OCI-LY7 (cell line): ENCODE results near the gene RPL39L. TPM values are rescaled to one million over a fixed set of nuclear protein-coding genes. Genes with fewer than 3 reads are reported as not detected.

Experiments used
- BruUV-seq: library from RNA; stranded (reverse); fragments of 400-500 nt; replicated peaks from 2 replicates; lab custom pipeline; 2021; lab: Mats Ljungman, UMichigan
- CTCF ChIA-PET: fragments of 300-600 bp; sonication (Branson Sonifier 250); formaldehyde crosslinking; loops from one replicate; lab custom pipeline; 2022; ENCODE audit warnings: antibody characterized with exemption; ENCODE audit not compliant: unreplicated experiment; lab: Charles Lee
- POLR2A ChIA-PET: fragments of 300-600 bp; sonication (Branson Sonifier 250); formaldehyde crosslinking; loops from one replicate; lab custom pipeline; 2022; ENCODE audit warnings: antibody characterized with exemption; lab: Charles Lee
- DNase-seq: peaks from one replicate; pipeline ENCODE4 v3.0.0-alpha.2; 2015; ENCODE audit warnings: low spot score
- H2AFZ ChIP-seq: fragments of 200-600 bp; sonication (generic), shearing (Covaris generic); 2 replicates; pipeline ENCODE4 v1.6.1; 2014; ENCODE audit warnings: mild to moderate bottlenecking, antibody characterized with exemption, low read length, moderate library complexity
- H3K27ac ChIP-seq: fragments of 200-600 bp; sonication (generic); 2 replicates; pipeline ENCODE4 v1.5.1; 2014; ENCODE audit warnings: mixed run types, low read depth, mild to moderate bottlenecking, moderate library complexity, low read length, inconsistent platforms; ENCODE audit not compliant: poor library complexity, severe bottlenecking
- H3K36me3 ChIP-seq: fragments of 200-600 bp; sonication (generic); 2 replicates; pipeline ENCODE4 v1.6.1; 2014; ENCODE audit warnings: mild to moderate bottlenecking, antibody characterized with exemption, low read length, moderate library complexity, mixed read lengths; ENCODE audit not compliant: insufficient read depth
- H3K4me1 ChIP-seq: fragments of 200-600 bp; sonication (generic); 2 replicates; pipeline ENCODE4 v1.5.1; 2014; ENCODE audit warnings: mild to moderate bottlenecking, low read length; ENCODE audit not compliant: insufficient read depth, poor library complexity, severe bottlenecking
- H3K4me2 ChIP-seq: fragments of 200-600 bp; sonication (generic); 2 replicates; pipeline ENCODE4 v1.6.1; 2014; ENCODE audit warnings: mild to moderate bottlenecking, low read length
- H3K4me3 ChIP-seq: fragments of 200-600 bp; sonication (generic); 2 replicates; pipeline ENCODE4 v1.5.1; 2014; ENCODE audit warnings: mild to moderate bottlenecking, low read depth, low read length; ENCODE audit not compliant: poor library complexity, severe bottlenecking
- H3K79me2 ChIP-seq: fragments of 200-600 bp; sonication (generic); 2 replicates; pipeline ENCODE4 v1.6.1; 2016; ENCODE audit warnings: low read depth, mild to moderate bottlenecking, low read length, moderate library complexity, mixed read lengths; ENCODE audit not compliant: insufficient read depth
- H3K9me2 ChIP-seq: fragments of 200-600 bp; sonication (generic); 2 replicates; pipeline ENCODE4 v1.6.1; 2016; ENCODE audit warnings: mild to moderate bottlenecking, low read length, mixed read lengths; ENCODE audit not compliant: insufficient read depth
- H3K9me3 ChIP-seq: fragments of 200-600 bp; sonication (generic); 2 replicates; pipeline ENCODE4 v1.6.1; 2014; ENCODE audit warnings: mild to moderate bottlenecking, mixed run types, low read length, mixed read lengths
- H4K20me1 ChIP-seq: fragments of 200-600 bp; sonication (generic); 2 replicates; pipeline ENCODE4 v1.6.1; 2014; ENCODE audit warnings: mild to moderate bottlenecking, antibody characterized with exemption, low read length, moderate library complexity, mixed read lengths; ENCODE audit not compliant: insufficient read depth
- EZH2phosphoT487 ChIP-seq: fragments of 200-600 bp; sonication (generic); IDR thresholded peaks from 2 replicates; pipeline ENCODE4 v1.6.1; 2018; ENCODE audit warnings: low read depth, borderline replicate concordance, mild to moderate bottlenecking, mixed run types, antibody characterized with exemption, low read length, moderate library complexity, mixed read lengths
- intact Hi-C: fragments of 100-400 bp; cut with micrococcal nuclease; formaldehyde crosslinking; loops from one replicate; pipeline ENCODE4 v1.10.0; 2022; ENCODE audit not compliant: unreplicated experiment
- total RNA-seq, 2 experiments: library from RNA; depleted of rRNA in 1 of 2; stranded (reverse); fragments of >200 nt in 1 of 2; shearing (Covaris generic) in 1 of 2; gene quantifications; 2 replicates each; pipeline ENCODE4 v1.2.3, GENCODE V29; 2014 to 2022
- TF ChIP-seq, protein P1 (sequence below): fragments of 200-600 bp; sonication (generic); conservative IDR thresholded peaks from 2 replicates; pipeline ENCODE4 v1.5.1; 2014; ENCODE audit warnings: mild to moderate bottlenecking, antibody characterized with exemption, low read length, moderate library complexity, mixed read lengths

RPL39L gene
- total RNA-seq, 2 experiments from 2014 or later, result 46.5 to 79.2 TPM

- H3K9me2 ChIP-seq, result no peaks in the 10 kb centered on the region
- no peaks in the 10 kb centered on the region for H4K20me1 ChIP-seq
- peaks cover 47% of the 10 kb centered on the region for H3K9me3 ChIP-seq
- no peak overlapping the region for H3K27ac ChIP-seq
- CTCF ChIA-PET, result no interaction called here
- H3K36me3 ChIP-seq, result peaks cover 84% of the 10 kb centered on the region
- peaks cover 14% of the 10 kb centered on the region for H3K4me1 ChIP-seq
- H3K4me2 ChIP-seq, result no peak overlapping the region
- peaks cover 12% of the 10 kb centered on the region; the same call in 1 of the 2 replicates for H3K79me2 ChIP-seq
- DNase-seq, result no peak
- no TSS peak for BruUV-seq
- no peak overlapping the region for H2AFZ ChIP-seq
- intact Hi-C loops, result no loop called here
- no peak overlapping the region for H3K4me3 ChIP-seq
- no peak for TF ChIP-seq EZH2phosphoT487
- TF ChIP-seq, protein P1, sequence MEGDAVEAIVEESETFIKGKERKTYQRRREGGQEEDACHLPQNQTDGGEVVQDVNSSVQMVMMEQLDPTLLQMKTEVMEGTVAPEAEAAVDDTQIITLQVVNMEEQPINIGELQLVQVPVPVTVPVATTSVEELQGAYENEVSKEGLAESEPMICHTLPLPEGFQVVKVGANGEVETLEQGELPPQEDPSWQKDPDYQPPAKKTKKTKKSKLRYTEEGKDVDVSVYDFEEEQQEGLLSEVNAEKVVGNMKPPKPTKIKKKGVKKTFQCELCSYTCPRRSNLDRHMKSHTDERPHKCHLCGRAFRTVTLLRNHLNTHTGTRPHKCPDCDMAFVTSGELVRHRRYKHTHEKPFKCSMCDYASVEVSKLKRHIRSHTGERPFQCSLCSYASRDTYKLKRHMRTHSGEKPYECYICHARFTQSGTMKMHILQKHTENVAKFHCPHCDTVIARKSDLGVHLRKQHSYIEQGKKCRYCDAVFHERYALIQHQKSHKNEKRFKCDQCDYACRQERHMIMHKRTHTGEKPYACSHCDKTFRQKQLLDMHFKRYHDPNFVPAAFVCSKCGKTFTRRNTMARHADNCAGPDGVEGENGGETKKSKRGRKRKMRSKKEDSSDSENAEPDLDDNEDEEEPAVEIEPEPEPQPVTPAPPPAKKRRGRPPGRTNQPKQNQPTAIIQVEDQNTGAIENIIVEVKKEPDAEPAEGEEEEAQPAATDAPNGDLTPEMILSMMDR, result no peak
- POLR2A ChIA-PET, result interaction anchor here (0.6 to 1.1 kb wide), 2 partner anchors 22 to 33 kb away, joined by 3 to 4 read pairs; no protein-coding TSS in a partner anchor
Measured at GRCh38 chr3:187131981-187132380, 7.3 kb downstream of the RPL39L start.

DNA sequence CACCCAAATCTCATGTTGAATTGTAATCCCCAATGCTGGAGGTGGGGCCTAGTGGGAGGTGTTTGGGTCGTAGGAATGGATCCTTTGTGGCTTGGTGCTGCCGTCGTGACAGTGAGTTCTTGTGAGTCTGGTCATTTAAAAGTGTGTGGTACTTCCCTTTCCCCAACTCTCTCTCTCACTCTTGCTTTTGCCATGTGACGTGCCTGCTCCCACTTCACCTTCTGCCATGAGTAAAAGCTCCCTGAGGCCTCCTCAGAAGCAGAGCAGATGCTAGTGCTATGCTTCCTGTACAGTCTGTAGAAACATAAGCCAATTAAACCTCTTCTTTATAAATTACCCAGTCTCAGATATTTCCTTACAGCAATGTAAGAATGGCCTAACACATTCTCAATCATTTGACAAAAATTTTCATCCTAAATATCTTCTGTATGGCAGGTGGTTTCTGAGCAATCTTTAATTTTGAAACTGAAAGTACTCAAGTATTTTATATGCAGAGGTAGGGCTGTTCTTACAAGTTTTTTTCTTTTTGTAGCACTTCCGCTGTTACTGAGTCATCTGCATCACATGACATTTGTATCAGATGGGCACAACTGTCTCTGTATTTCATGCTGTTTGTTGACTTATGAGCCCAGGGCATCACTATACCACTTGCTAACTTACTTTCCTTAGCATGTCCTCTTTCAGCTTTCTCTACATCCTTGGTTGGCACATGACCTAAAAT lies 8.8 kb downstream of the RPL39L start:
- Histone ChIP-seq H3K9me3 (peaks cover 38% of the 10 kb centered on the region), H3K27ac (peak overlapping the region; percentile 59), H2AFZ (0 out of 2 replicates have a peak overlapping the region, but pooled peaks have one; percentile 24), H3K4me3 (peak overlapping the region; percentile 7), H3K4me1 (peaks cover 28% of the 10 kb centered on the region), H3K4me2 (peak overlapping the region; percentile 43), H3K36me3 (peaks cover 76% of the 10 kb centered on the region), H3K79me2 (peaks cover 17% of the 10 kb centered on the region; the same call in 1 of the 2 replicates), H3K9me2 (no peaks in the 10 kb centered on the region), H4K20me1 (no peaks in the 10 kb centered on the region)
- CTCF ChIA-PET, result interaction anchor here (2.3 kb wide), 1 partner anchor 9 kb away, joined by 9 read pairs; the partner anchor contains the start of gene RPL39L
- TF ChIP-seq, protein P1, result no peak
- no peak for TF ChIP-seq EZH2phosphoT487
- intact Hi-C loops, result no loop called here
- BruUV-seq, result no TSS peak
- DNase-seq, result peak; percentile 80
- POLR2A ChIA-PET, result interaction anchor here (0.6 to 3.1 kb wide), 4 partner anchors 8 to 542 kb away, joined by 3 to 27 read pairs (median 4); partner anchors contain the start of gene RPL39L
